GM23338 (cell line): Measurements from ENCODE around the gene GABRB3. TPM values are rescaled to one million over a fixed set of nuclear protein-coding genes. Genes with fewer than 3 reads are reported as not detected.

Source experiments
- ATAC-seq: fragments of 200-7000 bp; cut with Tn5 transposase; 3 replicates; pipeline ENCODE4 v1.9.1; 2020
- DNase-seq: peaks from one replicate; pipeline ENCODE4 v3.0.0-alpha.2; 2015; ENCODE audit warnings: low spot score
- H2AFZ ChIP-seq: fragments of 200-600 bp; sonication (generic); 2 replicates; pipeline ENCODE4 v1.8.0; 2016; ENCODE audit warnings: antibody characterized with exemption, mild to moderate bottlenecking, moderate library complexity
- H3F3A ChIP-seq: fragments of 200-600 bp; sonication (generic); replicated peaks from 2 replicates; pipeline ENCODE4 v1.8.0; 2017; ENCODE audit warnings: antibody characterized with exemption, mixed run types, low read depth
- H3K27ac ChIP-seq: fragments of 200-600 bp; sonication (generic); 2 replicates; pipeline ENCODE4 v1.6.1; 2016; ENCODE audit warnings: low read depth
- H3K27me3 ChIP-seq: fragments of 200-600 bp; sonication (generic); 2 replicates; pipeline ENCODE4 v1.8.0; 2016; ENCODE audit warnings: mild to moderate bottlenecking, mixed run types, moderate library complexity; ENCODE audit not compliant: insufficient read depth
- H3K36me3 ChIP-seq: fragments of 200-600 bp; sonication (generic); 2 replicates; pipeline ENCODE4 v1.8.0; 2016; ENCODE audit warnings: mild to moderate bottlenecking; ENCODE audit not compliant: insufficient read depth
- H3K4me1 ChIP-seq: fragments of 200-600 bp; sonication (generic); 2 replicates; pipeline ENCODE4 v1.8.0; 2016; ENCODE audit warnings: mild to moderate bottlenecking, moderate library complexity; ENCODE audit not compliant: insufficient read depth
- H3K4me2 ChIP-seq: fragments of 200-600 bp; sonication (generic); 2 replicates; pipeline ENCODE4 v1.7.1; 2017; ENCODE audit warnings: mixed run types
- H3K4me3 ChIP-seq: fragments of 200-600 bp; sonication (generic); 2 replicates; pipeline ENCODE4 v1.6.1; 2016; ENCODE audit warnings: mixed run types
- H3K79me2 ChIP-seq: fragments of 200-600 bp; sonication (generic); replicated peaks from 2 replicates; pipeline ENCODE4 v1.8.0; 2017; ENCODE audit warnings: mild to moderate bottlenecking; ENCODE audit not compliant: insufficient read depth
- H3K9me2 ChIP-seq: fragments of 200-600 bp; sonication (generic); 2 replicates; pipeline ENCODE4 v1.8.0; 2017; ENCODE audit not compliant: insufficient read depth
- H4K20me1 ChIP-seq: fragments of 200-600 bp; sonication (generic); replicated peaks from 2 replicates; pipeline ENCODE4 v1.8.0; 2017; ENCODE audit warnings: mild to moderate bottlenecking; ENCODE audit not compliant: insufficient read depth
- H3K27ac Mint-ChIP-seq: 2 replicates; pipeline ENCODE4 v1.8.0; 2020; ENCODE audit warnings: inconsistent platforms, mild to moderate bottlenecking, moderate library complexity, mixed read lengths
- H3K27me3 Mint-ChIP-seq: 3 replicates; pipeline ENCODE4 v1.8.0; 2022; ENCODE audit warnings: low read depth, mild to moderate bottlenecking, moderate library complexity, mixed read lengths, inconsistent platforms; ENCODE audit not compliant: insufficient read depth, poor library complexity
- H3K36me3 Mint-ChIP-seq: 3 replicates; pipeline ENCODE4 v1.8.0; 2021; ENCODE audit warnings: low read depth, mild to moderate bottlenecking, inconsistent platforms, moderate library complexity, mixed read lengths
- H3K4me1 Mint-ChIP-seq: 3 replicates; pipeline ENCODE4 v1.8.0; 2020; ENCODE audit warnings: mild to moderate bottlenecking, inconsistent platforms, mixed read lengths
- H3K4me3 Mint-ChIP-seq: 3 replicates; pipeline ENCODE4 v1.8.0; 2021; ENCODE audit warnings: moderate library complexity, mild to moderate bottlenecking, inconsistent platforms, mixed read lengths
- H3K9me3 Mint-ChIP-seq: 3 replicates; pipeline ENCODE4 v1.8.0; 2020; ENCODE audit warnings: moderate library complexity, mild to moderate bottlenecking, inconsistent platforms, mixed read lengths
- CREB1 ChIP-seq: fragments of 250-450 bp; sonication (Bioruptor Pico); IDR thresholded peaks from 2 replicates; pipeline ENCODE4 v1.5.0; 2020; ENCODE audit warnings: low read depth, mild to moderate bottlenecking, moderate library complexity
- EZH2 ChIP-seq: fragments of 200-600 bp; sonication (generic); IDR thresholded peaks from one replicate; pipeline ENCODE4 v1.8.0; 2017; ENCODE audit warnings: antibody characterized with exemption, mild to moderate bottlenecking, low read depth; ENCODE audit not compliant: unreplicated experiment
- POLR2AphosphoS5 ChIP-seq: IDR thresholded peaks from 2 replicates; pipeline ENCODE4 v1.6.1; 2016; ENCODE audit warnings: antibody characterized with exemption, low read depth
- ZNF114 ChIP-seq: fragments of 250-450 bp; sonication (Bioruptor Pico); IDR thresholded peaks from 2 replicates; pipeline ENCODE4 v1.5.0; 2020; ENCODE audit warnings: mild to moderate bottlenecking, moderate library complexity
- polyA plus RNA-seq: library from polyadenylated mRNA; unstranded; fragments of >200 nt; fragmentation: Nextera tagmentation; extraction: Ambion mirVana; gene quantifications from 2 replicates; pipeline ENCODE4 v1.2.1, GENCODE V29; 2016
- total RNA-seq: library from RNA; depleted of rRNA; stranded (reverse); fragments of >200 nt; shearing (Covaris generic); gene quantifications from 2 replicates; pipeline ENCODE4 v1.2.3, GENCODE V29; 2014
- TF ChIP-seq, protein P1 (sequence below): fragments of 250-450 bp; sonication (Bioruptor Pico); IDR thresholded peaks from 2 replicates; pipeline ENCODE4 v1.5.0; 2020; ENCODE audit warnings: mild to moderate bottlenecking, moderate library complexity
- TF ChIP-seq, protein P2 (sequence below), 2 experiments: fragments of 200-600 bp in 1 of 2; sonication (generic) in 1 of 2; conservative IDR thresholded peaks; 2 replicates each; pipeline versions ENCODE4 v1.5.1 to v1.6.1; 2016 to 2017; ENCODE audit warnings: antibody characterized with exemption in 2 of 2, low read depth in 2 of 2, mild to moderate bottlenecking in 2 of 2, moderate library complexity in 1 of 2

Gene GABRB3
- total and polyA plus RNA-seq, 2 experiments from 2014 or later, result 56.5 to 131 TPM

DNA sequence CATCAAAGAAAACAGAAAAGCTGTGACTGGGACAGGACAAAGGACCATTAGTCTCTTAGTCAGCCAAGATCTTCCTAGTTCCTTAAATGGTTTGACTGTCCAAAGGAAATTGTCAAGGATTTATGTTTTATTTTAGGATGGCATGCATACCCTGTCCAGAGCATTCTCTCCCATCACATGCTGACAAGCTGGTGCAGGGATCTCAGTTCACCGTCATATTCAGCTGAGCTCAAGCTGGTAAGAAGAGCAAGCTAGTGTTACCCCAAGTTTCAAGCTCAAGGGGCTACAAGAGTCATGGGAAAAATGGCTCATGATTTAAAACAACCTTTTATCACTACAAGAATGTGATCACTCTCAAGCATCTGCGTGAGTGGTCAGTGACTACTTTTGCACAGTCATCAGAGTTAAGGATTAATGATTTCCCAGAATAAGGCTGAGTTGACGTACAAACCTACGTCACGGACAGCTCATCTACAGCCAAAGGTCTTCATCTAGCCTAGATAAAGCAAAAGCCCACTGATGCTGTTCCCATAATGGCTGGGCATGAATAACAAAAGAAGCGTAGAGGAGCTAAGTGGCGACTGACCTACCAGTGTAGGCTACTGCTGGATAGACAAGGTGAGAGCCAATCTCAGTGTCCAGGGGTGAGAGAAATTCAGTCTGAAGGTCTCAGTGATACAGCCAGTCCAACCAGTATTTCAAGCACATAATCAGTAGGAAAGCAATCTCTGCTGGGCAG is 157.5 kb downstream of the GABRB3 start (continued):
- TF ChIP-seq, protein P1, sequence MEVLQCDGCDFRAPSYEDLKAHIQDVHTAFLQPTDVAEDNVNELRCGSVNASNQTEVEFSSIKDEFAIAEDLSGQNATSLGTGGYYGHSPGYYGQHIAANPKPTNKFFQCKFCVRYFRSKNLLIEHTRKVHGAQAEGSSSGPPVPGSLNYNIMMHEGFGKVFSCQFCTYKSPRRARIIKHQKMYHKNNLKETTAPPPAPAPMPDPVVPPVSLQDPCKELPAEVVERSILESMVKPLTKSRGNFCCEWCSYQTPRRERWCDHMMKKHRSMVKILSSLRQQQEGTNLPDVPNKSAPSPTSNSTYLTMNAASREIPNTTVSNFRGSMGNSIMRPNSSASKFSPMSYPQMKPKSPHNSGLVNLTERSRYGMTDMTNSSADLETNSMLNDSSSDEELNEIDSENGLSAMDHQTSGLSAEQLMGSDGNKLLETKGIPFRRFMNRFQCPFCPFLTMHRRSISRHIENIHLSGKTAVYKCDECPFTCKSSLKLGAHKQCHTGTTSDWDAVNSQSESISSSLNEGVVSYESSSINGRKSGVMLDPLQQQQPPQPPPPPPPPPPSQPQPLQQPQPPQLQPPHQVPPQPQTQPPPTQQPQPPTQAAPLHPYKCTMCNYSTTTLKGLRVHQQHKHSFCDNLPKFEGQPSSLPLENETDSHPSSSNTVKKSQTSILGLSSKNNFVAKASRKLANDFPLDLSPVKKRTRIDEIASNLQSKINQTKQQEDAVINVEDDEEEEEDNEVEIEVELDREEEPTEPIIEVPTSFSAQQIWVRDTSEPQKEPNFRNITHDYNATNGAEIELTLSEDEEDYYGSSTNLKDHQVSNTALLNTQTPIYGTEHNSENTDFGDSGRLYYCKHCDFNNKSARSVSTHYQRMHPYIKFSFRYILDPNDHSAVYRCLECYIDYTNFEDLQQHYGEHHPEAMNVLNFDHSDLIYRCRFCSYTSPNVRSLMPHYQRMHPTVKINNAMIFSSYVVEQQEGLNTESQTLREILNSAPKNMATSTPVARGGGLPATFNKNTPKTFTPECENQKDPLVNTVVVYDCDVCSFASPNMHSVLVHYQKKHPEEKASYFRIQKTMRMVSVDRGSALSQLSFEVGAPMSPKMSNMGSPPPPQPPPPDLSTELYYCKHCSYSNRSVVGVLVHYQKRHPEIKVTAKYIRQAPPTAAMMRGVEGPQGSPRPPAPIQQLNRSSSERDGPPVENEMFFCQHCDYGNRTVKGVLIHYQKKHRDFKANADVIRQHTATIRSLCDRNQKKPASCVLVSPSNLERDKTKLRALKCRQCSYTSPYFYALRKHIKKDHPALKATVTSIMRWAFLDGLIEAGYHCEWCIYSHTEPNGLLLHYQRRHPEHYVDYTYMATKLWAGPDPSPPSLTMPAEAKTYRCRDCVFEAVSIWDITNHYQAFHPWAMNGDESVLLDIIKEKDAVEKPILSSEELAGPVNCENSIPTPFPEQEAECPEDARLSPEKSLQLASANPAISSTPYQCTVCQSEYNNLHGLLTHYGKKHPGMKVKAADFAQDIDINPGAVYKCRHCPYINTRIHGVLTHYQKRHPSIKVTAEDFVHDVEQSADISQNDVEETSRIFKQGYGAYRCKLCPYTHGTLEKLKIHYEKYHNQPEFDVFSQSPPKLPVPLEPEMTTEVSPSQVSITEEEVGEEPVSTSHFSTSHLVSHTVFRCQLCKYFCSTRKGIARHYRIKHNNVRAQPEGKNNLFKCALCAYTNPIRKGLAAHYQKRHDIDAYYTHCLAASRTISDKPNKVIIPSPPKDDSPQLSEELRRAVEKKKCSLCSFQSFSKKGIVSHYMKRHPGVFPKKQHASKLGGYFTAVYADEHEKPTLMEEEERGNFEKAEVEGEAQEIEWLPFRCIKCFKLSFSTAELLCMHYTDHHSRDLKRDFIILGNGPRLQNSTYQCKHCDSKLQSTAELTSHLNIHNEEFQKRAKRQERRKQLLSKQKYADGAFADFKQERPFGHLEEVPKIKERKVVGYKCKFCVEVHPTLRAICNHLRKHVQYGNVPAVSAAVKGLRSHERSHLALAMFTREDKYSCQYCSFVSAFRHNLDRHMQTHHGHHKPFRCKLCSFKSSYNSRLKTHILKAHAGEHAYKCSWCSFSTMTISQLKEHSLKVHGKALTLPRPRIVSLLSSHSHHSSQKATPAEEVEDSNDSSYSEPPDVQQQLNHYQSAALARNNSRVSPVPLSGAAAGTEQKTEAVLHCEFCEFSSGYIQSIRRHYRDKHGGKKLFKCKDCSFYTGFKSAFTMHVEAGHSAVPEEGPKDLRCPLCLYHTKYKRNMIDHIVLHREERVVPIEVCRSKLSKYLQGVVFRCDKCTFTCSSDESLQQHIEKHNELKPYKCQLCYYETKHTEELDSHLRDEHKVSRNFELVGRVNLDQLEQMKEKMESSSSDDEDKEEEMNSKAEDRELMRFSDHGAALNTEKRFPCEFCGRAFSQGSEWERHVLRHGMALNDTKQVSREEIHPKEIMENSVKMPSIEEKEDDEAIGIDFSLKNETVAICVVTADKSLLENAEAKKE (CRISPR knock-in tag), result no peak
- TF ChIP-seq POLR2AphosphoS5, result no peak

DNA sequence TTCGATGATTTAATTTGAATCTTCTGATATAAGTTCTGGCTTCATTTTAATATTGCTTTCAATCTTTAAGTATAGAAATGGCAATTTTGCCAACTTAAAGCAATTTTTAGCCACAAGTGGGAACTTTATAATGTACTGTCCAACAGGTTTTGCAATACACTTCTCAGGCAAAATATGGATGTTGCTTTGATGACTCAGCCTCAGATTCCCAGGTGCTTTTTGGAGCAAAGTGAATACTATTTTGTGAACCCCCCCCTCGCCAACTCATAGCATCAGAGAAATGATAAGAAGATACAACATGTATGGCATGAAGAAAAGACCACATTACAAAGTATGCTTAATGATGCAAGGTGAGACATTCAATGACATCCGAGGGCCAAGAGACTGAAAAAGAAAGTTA is 158.1 kb downstream of the GABRB3 start:
- Histone ChIP-seq H3K79me2 (peaks cover 42% of the 10 kb centered on the region), H3K27me3 (no peaks in the 10 kb centered on the region), H3K36me3 (peaks cover 7% of the 10 kb centered on the region; the same call in 1 of the 2 replicates), H2AFZ (no peak overlapping the region), H4K20me1 (0 out of 2 replicates have a peak, but pooled peaks cover 7% of the 10 kb centered on the region), H3K27ac (no peak overlapping the region), H3K4me1 (peaks cover 11% of the 10 kb centered on the region), H3K4me3 (no peak overlapping the region), H3K9me2 (no peaks in the 10 kb centered on the region), H3F3A (no peaks in the 10 kb centered on the region), H3K4me2 (no peak overlapping the region)
- Mint-ChIP-seq H3K9me3 (peaks cover 20% of the 10 kb centered on the region), H3K4me3 (no peak overlapping the region), H3K36me3 (peaks cover 75% of the 10 kb centered on the region), H3K27me3 (no peaks in the 10 kb centered on the region), H3K4me1 (peaks cover 16% of the 10 kb centered on the region), H3K27ac (no peak overlapping the region)
- ATAC-seq (no peak), DNase-seq (no peak)
- TF ChIP-seq, protein P2, sequence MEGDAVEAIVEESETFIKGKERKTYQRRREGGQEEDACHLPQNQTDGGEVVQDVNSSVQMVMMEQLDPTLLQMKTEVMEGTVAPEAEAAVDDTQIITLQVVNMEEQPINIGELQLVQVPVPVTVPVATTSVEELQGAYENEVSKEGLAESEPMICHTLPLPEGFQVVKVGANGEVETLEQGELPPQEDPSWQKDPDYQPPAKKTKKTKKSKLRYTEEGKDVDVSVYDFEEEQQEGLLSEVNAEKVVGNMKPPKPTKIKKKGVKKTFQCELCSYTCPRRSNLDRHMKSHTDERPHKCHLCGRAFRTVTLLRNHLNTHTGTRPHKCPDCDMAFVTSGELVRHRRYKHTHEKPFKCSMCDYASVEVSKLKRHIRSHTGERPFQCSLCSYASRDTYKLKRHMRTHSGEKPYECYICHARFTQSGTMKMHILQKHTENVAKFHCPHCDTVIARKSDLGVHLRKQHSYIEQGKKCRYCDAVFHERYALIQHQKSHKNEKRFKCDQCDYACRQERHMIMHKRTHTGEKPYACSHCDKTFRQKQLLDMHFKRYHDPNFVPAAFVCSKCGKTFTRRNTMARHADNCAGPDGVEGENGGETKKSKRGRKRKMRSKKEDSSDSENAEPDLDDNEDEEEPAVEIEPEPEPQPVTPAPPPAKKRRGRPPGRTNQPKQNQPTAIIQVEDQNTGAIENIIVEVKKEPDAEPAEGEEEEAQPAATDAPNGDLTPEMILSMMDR (conservative IDR thresholded peaks at IDR 0.05; ENCODE audit: low read depth in 2 of 2), result no peak
- TF ChIP-seq, protein P1 (CRISPR knock-in tag), result no peak
- TF ChIP-seq EZH2 (no peak), ZNF114 (CRISPR knock-in tag) (no peak), CREB1 (CRISPR knock-in tag) (no peak), POLR2AphosphoS5 (no peak)
